ENCODE data around the gene CAMKMT.

The CAMKMT gene

DNA sequence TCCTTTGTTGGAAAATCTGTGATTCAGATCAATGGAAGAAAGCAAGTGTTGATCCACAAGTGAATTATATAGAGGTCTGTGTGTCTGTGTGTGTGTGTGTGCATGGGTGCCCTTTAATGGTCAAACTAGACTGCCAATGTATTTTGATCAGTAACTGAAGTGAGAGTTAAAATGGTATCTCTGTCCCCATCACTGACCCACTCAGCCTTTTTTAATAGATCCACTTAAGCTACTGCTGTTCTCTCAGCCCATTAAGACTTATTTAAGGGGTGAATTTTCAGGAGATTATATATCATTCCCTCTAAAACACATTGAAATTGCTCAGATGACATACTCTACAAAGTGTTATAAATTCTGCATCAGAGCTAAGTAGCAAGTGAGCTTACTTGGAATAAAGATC, 386.0 kb downstream of the CAMKMT start:
- DNase-seq (ENCODE audit: low read depth) = no peak
- H3K4me1 ChIP-seq (ENCODE audit: control insufficient read depth, insufficient read depth, low read length) = no peaks in the 10 kb centered on the region
- H3K36me3 ChIP-seq (ENCODE audit: control insufficient read depth, insufficient read depth, low read length, severe bottlenecking) = no peaks in the 10 kb centered on the region
- H3K9me3 ChIP-seq (ENCODE audit: control insufficient read depth, low read length) = no peaks in the 10 kb centered on the region
- no peak overlapping the region for H3K4me3 ChIP-seq (ENCODE audit: low read length)
- H3K27me3 ChIP-seq (replicated peaks; ENCODE audit: control insufficient read depth, insufficient read depth, low read length) = no peaks in the 10 kb centered on the region
- no peak overlapping the region for H3K9ac ChIP-seq (ENCODE audit: low read length)

DNA sequence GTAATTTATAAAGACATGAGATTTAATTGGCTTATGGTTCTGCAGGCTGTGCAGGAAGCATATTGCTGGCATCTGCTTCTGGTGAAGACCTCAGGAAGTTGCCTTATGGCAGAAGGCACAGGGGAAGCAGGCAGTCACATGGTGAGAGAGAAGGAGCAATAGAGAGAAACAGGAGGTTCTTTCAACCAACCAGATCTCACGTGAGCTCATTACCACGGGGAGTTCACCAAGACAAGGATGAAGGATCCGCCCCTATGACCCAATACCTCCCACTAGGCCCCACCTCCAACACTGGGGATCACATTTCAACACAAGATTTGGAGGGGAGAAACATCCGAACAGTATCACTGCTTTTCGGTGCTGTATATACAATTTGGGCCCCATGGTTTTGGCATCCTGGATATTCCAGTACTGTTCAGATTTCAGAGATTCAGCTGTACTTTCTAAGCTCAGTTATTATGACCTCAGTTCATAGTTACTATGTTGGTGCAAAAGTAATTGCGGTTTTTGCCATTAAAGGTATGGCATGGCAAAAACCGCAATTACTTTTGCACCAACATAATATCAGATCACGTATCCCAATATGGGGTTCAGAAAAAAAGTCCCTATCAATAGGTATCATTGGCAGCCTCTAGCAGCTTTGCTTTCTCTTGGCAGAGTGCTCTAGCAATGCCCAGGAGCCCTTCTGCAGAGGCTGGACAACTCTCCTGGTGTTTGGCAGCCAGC, 390.2 kb downstream of the CAMKMT start:
- H3K4me3 ChIP-seq (ENCODE audit: low read length) = no peak overlapping the region

DNA sequence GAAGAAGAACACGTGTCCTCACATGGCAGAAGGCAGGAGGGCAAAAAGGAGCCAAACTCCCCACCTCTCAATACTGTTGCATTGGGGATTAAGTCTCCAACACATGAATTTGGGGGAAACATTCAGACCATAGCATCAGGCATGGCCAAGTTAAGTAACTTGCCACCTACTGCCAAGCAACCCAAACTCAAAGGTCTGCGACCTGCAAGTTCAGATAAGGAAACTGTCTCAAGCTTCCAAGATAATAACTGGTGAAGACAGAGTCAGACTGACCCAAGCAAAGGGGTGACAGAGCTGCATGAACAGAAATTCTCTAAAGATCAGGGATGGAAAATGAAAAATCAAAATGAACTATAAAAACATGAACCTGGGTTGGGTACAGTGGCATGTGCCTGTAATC, 391.0 kb downstream of the CAMKMT start:
- Histone ChIP-seq H3K9me3 (ENCODE audit: control insufficient read depth, low read length) (no peaks in the 10 kb centered on the region), H3K4me1 (ENCODE audit: control insufficient read depth, insufficient read depth, low read length) (peaks cover 3% of the 10 kb centered on the region), H3K4me3 (ENCODE audit: low read length) (no peak overlapping the region), H3K27me3 (replicated peaks; ENCODE audit: control insufficient read depth, insufficient read depth, low read length) (no peaks in the 10 kb centered on the region), H3K36me3 (ENCODE audit: control insufficient read depth, insufficient read depth, low read length, severe bottlenecking) (no peaks in the 10 kb centered on the region), H3K9ac (ENCODE audit: low read length) (no peak overlapping the region)
- no peak for DNase-seq (ENCODE audit: low read depth)

More for the DNA sequence above, 390.2 kb downstream of the CAMKMT start:
- Histone ChIP-seq H3K9ac (ENCODE audit: low read length) (no peak overlapping the region), H3K27me3 (replicated peaks; ENCODE audit: control insufficient read depth, insufficient read depth, low read length) (no peaks in the 10 kb centered on the region), H3K36me3 (ENCODE audit: control insufficient read depth, insufficient read depth, low read length, severe bottlenecking) (no peaks in the 10 kb centered on the region), H3K4me1 (ENCODE audit: control insufficient read depth, insufficient read depth, low read length) (peaks cover 3% of the 10 kb centered on the region), H3K9me3 (ENCODE audit: control insufficient read depth, low read length) (no peaks in the 10 kb centered on the region)
- DNase-seq (ENCODE audit: low read depth) = no peak

DNA sequence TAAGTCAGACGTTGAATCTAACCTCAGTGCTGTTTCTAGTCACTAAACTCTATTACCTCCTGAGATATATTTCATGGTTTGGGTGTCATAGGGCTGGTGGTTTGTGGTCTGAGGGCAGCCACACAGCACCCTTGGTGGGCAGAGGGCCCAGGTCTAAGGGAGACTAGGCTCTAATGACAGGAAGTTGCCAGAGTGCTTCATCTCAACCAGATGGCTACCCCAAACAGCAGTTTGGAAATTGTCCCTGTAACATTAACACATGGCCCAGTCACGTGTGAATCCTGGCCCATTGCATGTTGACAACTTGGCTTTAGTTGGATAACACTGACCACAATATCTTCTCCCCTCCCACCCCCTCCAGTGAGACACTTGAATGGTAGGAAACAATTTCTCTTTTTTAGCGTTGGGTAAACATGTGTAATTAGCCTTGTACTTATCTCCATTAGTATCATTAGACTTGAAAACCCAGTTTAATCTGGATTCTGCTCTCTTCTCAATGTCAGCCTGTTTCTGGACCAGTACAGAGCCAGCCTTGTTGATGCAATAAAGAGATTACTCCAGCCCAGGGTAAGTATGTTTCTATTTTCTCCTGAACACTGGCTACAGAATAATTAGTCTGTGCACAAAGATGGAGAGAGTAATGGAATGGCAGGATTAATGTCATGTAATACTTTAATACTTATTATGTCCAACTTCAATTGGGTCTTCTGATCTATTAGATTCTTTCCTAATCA, 392.0 kb downstream of the CAMKMT start:
- H3K4me3 ChIP-seq (ENCODE audit: low read length) = no peak overlapping the region
- H3K27me3 ChIP-seq (replicated peaks; ENCODE audit: control insufficient read depth, insufficient read depth, low read length) = no peaks in the 10 kb centered on the region
- no peaks in the 10 kb centered on the region for H3K9me3 ChIP-seq (ENCODE audit: control insufficient read depth, low read length)
- no peak overlapping the region for H3K9ac ChIP-seq (ENCODE audit: low read length)
- H3K36me3 ChIP-seq (ENCODE audit: control insufficient read depth, insufficient read depth, low read length, severe bottlenecking) = no peaks in the 10 kb centered on the region
- no peak for DNase-seq (ENCODE audit: low read depth)
- peaks cover 3% of the 10 kb centered on the region for H3K4me1 ChIP-seq (ENCODE audit: control insufficient read depth, insufficient read depth, low read length)

DNA sequence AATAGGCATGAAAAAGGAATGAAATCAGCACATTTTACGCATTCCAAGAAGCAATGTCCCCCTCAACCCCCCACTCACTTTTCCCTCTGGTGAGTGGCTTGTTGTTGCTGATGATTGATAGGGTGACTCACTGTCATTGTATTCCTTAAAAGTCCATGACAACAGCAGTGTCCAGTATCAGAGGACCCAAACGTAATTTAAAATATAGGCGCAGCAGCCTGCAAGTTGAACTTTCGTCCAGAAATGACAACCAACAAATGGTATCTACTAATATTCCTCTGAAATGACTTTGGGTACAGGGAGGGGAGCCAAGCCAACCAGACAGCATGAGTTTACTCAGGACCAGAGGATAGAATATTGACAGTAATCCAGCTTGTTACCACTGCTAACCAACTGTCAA, 396.8 kb downstream of the CAMKMT start:
- DNase-seq (ENCODE audit: low read depth) = no peak
- Histone ChIP-seq H3K4me3 (ENCODE audit: low read length) (no peak overlapping the region), H3K4me1 (ENCODE audit: control insufficient read depth, insufficient read depth, low read length) (peaks cover 3% of the 10 kb centered on the region), H3K36me3 (ENCODE audit: control insufficient read depth, insufficient read depth, low read length, severe bottlenecking) (no peaks in the 10 kb centered on the region), H3K9me3 (ENCODE audit: control insufficient read depth, low read length) (no peaks in the 10 kb centered on the region), H3K27me3 (replicated peaks; ENCODE audit: control insufficient read depth, insufficient read depth, low read length) (no peaks in the 10 kb centered on the region), H3K9ac (ENCODE audit: low read length) (no peak overlapping the region)

DNA sequence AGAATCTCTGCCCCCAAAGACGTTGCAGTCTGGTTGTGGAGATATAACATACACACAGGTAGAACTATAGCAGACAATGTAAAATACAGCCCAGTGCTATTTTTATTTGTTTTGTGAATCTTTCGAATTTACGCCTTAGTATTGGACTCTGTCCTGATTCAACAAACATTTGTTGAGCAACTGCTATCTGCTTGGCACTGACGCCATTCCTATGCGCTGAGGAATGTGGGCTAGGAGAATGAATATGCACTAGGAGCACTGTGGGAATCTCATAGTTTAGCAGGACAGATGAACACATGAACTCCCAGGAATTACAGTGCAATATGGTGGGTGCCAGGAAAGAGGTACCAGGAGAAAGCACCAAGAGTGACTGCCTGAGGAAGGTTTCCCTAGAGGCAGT, 398.1 kb downstream of the CAMKMT start:
- no peaks in the 10 kb centered on the region for H3K4me1 ChIP-seq (ENCODE audit: control insufficient read depth, insufficient read depth, low read length)
- no peaks in the 10 kb centered on the region for H3K27me3 ChIP-seq (replicated peaks; ENCODE audit: control insufficient read depth, insufficient read depth, low read length)
- H3K4me3 ChIP-seq (ENCODE audit: low read length) = no peak overlapping the region
- no peaks in the 10 kb centered on the region for H3K36me3 ChIP-seq (ENCODE audit: control insufficient read depth, insufficient read depth, low read length, severe bottlenecking)
- no peak for DNase-seq (ENCODE audit: low read depth)
- no peak overlapping the region for H3K9ac ChIP-seq (ENCODE audit: low read length)
- no peaks in the 10 kb centered on the region for H3K9me3 ChIP-seq (ENCODE audit: control insufficient read depth, low read length)

DNA sequence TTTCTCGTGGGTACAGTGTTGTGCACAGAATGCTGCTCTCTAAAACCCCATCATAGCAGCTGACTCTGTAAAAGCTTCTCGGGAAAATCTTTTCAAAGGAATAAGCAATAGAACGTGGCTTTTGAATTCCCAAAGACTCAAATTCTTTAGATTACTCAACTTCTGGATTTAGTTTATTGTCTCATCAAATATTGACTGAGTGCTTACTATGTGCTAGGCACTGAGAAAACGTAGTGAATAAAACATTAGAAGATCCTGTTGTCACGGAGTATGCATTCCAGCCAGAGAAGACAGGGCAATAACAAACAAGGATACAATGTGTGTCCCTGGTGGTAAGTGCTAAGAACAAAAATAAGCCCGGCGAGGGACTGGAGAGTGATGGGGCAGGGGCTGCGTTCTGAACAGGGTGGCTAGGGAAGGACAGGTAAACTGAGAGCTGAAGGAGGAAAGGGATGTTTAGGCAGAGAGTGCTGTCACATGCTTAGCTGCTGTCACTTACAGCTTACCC, 401.6 kb downstream of the CAMKMT start:
- no peaks in the 10 kb centered on the region for H3K9me3 ChIP-seq (ENCODE audit: control insufficient read depth, low read length)

DNA sequence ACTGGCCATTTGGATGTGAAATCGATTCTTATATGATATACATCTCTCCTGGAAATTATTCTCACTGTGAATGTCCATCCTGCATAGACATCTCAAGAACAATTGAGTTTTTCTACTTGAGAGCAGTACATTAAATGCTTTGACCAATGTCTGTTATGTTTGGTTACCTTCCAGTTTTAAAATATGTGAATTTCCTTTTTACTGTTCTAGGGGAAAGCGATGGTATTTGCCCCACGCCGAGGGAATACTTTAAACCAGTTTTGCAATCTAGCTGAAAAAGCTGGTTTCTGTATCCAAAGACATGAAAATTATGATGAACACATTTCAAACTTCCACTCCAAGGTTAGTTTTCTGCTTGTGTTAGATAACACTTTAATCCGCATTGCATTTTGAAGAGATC, 404.5 kb downstream of the CAMKMT start:
- DNase-seq (ENCODE audit: low read depth) = peak; percentile 60
- H3K4me1 ChIP-seq (ENCODE audit: control insufficient read depth, insufficient read depth, low read length) = peaks cover 6% of the 10 kb centered on the region
- H3K9me3 ChIP-seq (ENCODE audit: control insufficient read depth, low read length) = no peaks in the 10 kb centered on the region
- H3K9ac ChIP-seq (ENCODE audit: low read length) = no peak overlapping the region
- no peak overlapping the region for H3K4me3 ChIP-seq (ENCODE audit: low read length)
- H3K36me3 ChIP-seq (ENCODE audit: control insufficient read depth, insufficient read depth, low read length, severe bottlenecking) = no peaks in the 10 kb centered on the region
- H3K27me3 ChIP-seq (replicated peaks; ENCODE audit: control insufficient read depth, insufficient read depth, low read length) = peaks cover 10% of the 10 kb centered on the region

More for the DNA sequence above, 401.6 kb downstream of the CAMKMT start:
- no peak for DNase-seq (ENCODE audit: low read depth)
- Histone ChIP-seq H3K4me3 (ENCODE audit: low read length) (no peak overlapping the region), H3K4me1 (ENCODE audit: control insufficient read depth, insufficient read depth, low read length) (peaks cover 6% of the 10 kb centered on the region), H3K27me3 (replicated peaks; ENCODE audit: control insufficient read depth, insufficient read depth, low read length) (no peaks in the 10 kb centered on the region), H3K9ac (ENCODE audit: low read length) (no peak overlapping the region), H3K36me3 (ENCODE audit: control insufficient read depth, insufficient read depth, low read length, severe bottlenecking) (no peaks in the 10 kb centered on the region)

DNA sequence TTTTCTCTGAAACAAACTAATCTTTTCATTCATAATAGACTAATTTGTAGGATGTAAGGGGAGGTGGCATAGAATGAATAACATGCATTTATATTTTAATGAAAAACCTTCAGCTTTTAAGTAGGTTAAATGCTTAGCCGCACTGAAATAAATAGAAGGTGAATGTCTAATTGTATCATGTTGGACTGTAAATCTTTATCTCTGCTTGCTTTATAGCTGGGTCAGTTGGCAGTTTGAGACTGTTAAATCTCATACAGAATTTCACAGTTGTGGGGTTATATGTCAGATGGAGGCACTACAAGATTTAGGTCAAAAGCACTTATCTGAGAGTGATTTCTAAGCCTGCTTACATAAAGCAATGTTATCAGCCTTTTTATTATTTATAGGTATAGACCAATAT, 405.0 kb downstream of the CAMKMT start:
- Histone ChIP-seq H3K9ac (ENCODE audit: low read length) (no peak overlapping the region), H3K9me3 (ENCODE audit: control insufficient read depth, low read length) (no peaks in the 10 kb centered on the region), H3K4me1 (ENCODE audit: control insufficient read depth, insufficient read depth, low read length) (peaks cover 6% of the 10 kb centered on the region), H3K27me3 (replicated peaks; ENCODE audit: control insufficient read depth, insufficient read depth, low read length) (peaks cover 10% of the 10 kb centered on the region), H3K36me3 (ENCODE audit: control insufficient read depth, insufficient read depth, low read length, severe bottlenecking) (no peaks in the 10 kb centered on the region), H3K4me3 (ENCODE audit: low read length) (no peak overlapping the region)
- no peak for DNase-seq (ENCODE audit: low read depth)

DNA sequence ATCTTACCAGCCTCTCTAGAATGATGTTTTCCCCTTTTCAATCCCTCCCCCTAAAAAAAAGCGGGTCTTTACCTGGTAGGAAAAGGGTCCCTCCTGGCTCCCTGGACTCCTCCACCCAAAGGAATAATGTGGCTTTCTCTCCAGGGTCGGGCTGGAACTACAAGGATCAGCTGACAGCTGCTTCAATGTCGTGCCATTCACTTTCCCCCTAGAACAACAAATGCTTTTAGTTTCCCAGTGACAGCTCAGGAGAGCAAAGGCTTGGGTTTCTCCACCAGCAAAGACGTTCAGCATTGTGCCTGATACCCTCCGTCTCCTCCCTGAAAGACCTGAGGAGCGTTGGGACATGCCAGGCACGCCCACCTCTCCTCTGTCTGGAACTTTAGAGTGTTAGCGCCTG, 405.9 kb downstream of the CAMKMT start:
- Histone ChIP-seq H3K27me3 (replicated peaks; ENCODE audit: control insufficient read depth, insufficient read depth, low read length) (peaks cover 10% of the 10 kb centered on the region), H3K4me1 (ENCODE audit: control insufficient read depth, insufficient read depth, low read length) (peaks cover 6% of the 10 kb centered on the region), H3K9me3 (ENCODE audit: control insufficient read depth, low read length) (no peaks in the 10 kb centered on the region), H3K4me3 (ENCODE audit: low read length) (no peak overlapping the region), H3K36me3 (ENCODE audit: control insufficient read depth, insufficient read depth, low read length, severe bottlenecking) (no peaks in the 10 kb centered on the region), H3K9ac (ENCODE audit: low read length) (no peak overlapping the region)
- DNase-seq (ENCODE audit: low read depth) = no peak

DNA sequence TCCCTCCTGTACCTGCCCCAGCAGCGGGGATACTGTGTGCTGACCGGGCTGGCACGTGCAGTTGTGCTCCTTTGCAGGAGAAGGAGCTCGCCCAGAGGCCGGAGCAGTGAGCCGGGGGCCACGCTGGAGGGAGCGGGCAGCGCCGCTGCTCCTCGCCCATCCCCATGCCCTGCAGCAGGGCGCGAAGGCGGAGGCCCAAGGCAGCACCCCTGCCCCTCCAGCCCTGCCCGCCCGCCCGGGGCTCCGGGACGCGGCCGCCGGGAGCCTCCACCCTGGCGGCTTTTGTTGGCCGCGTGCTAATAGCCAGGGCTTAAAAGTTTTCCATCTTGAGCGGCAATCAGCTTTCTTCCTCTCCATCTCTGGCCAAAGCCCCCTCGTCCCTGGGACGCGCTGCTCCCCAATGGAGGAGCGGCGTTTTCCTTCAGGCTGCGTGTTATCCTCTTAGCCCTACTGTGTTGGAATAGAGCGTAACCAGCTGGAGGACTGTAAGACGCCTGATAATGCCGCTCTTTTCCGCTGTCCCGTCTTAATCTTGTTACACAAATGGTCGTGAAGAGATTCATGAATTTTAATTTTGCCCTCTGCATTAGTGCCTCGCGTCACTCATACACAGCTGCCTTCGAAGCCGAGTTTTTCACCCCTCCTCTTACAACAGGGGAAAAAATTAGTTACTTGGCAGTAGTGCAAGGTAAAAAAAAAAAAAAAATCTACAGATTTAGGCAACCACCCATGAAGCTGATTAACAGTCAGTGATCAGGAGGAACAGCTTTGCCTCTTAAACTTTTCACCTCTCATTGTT, 406.9 kb downstream of the CAMKMT start:
- Histone ChIP-seq H3K36me3 (ENCODE audit: control insufficient read depth, insufficient read depth, low read length, severe bottlenecking) (no peaks in the 10 kb centered on the region), H3K27me3 (replicated peaks; ENCODE audit: control insufficient read depth, insufficient read depth, low read length) (peaks cover 10% of the 10 kb centered on the region), H3K4me1 (ENCODE audit: control insufficient read depth, insufficient read depth, low read length) (peaks cover 6% of the 10 kb centered on the region), H3K9me3 (ENCODE audit: control insufficient read depth, low read length) (no peaks in the 10 kb centered on the region), H3K9ac (ENCODE audit: low read length) (no peak overlapping the region), H3K4me3 (ENCODE audit: low read length) (no peak overlapping the region)
- DNase-seq (ENCODE audit: low read depth) = no peak
